Renal cortex interstitium (tissue), 11 donors: ENCODE data around the gene SVBP. TPM values are rescaled to one million over a fixed set of nuclear protein-coding genes. Genes with fewer than 3 reads are reported as not detected.

Experiments used
- DNase-seq, 11 donors: peaks; one replicate each; pipeline ENCODE4 v3.0.0-alpha.2; 2013; ENCODE audit warnings: low read depth in 9 of 11, low spot score in 4 of 11; ENCODE audit errors: extremely low read depth in 1 of 11
- polyA plus RNA-seq, 3 donors: library from polyadenylated mRNA; unstranded; fragments of 120-200 nt; gene quantifications; one replicate each; pipeline ENCODE4 v1.2.1, GENCODE V29; 2013; ENCODE audit not compliant: insufficient read length in 3 of 3

Gene SVBP
- polyA plus RNA-seq, 3 donors = 55.1 to 72.2 (median 71.3) TPM

- no peak for DNase-seq
Observed at GRCh38 chr1:42777852-42778251, 39.3 kb downstream of the SVBP start.

GRCh38 chr1:42776502-42776901 is 40.7 kb downstream of the SVBP start:
- no peak for DNase-seq

GRCh38 chr1:42774928-42775526 is 42.2 kb downstream of the SVBP start:
- no peak for DNase-seq

GRCh38 chr1:42773420-42773819 is 43.8 kb downstream of the SVBP start:
- no peak for DNase-seq

- DNase-seq = no peak
Observed at GRCh38 chr1:42769811-42770210, 47.4 kb downstream of the SVBP start.

GRCh38 chr1:42768172-42768571 is 49.0 kb downstream of the SVBP start:
- no peak for DNase-seq

- DNase-seq = no peak
Observed at GRCh38 chr1:42767510-42768000, 49.6 kb downstream of the SVBP start.

GRCh38 chr1:42766741-42767509 is 50.3 kb downstream of the SVBP start, which contains the start of the genes C1orf50 and P3H1:
Gene C1orf50 (plus strand): TSS chr1:42767249. CDS start chr1:42767312, 63 bp downstream.
Gene P3H1 (minus strand): TSS chr1:42767028. CDS start chr1:42766971, 57 bp downstream.
- peak; percentile 98 to 100 (median 99) for DNase-seq

- DNase-seq = peak in 6 of 11 donors; percentile 52 to 79 (median 68)
Observed at GRCh38 chr1:42765832-42766740, 51.1 kb downstream of the SVBP start.

GRCh38 chr1:42765269-42765668 is 51.9 kb downstream of the SVBP start:
- DNase-seq = no peak

GRCh38 chr1:42762269-42762668 is 54.9 kb downstream of the SVBP start:
- no peak for DNase-seq

- no peak for DNase-seq
Observed at GRCh38 chr1:42761567-42761966, 55.6 kb downstream of the SVBP start.

- DNase-seq = no peak
Observed at GRCh38 chr1:42759114-42759513, 58.1 kb downstream of the SVBP start.

GRCh38 chr1:42758641-42759040 is 58.6 kb downstream of the SVBP start:
- no peak for DNase-seq

GRCh38 chr1:42757892-42758275 is 59.3 kb downstream of the SVBP start:
- DNase-seq = no peak

Other genes starting within 250 kb of the SVBP start
- 10 to 100 TPM; 50.1 to 58.6 (median 54.9) TPM for gene PPIH, start 159.0 kb downstream of the SVBP start, polyA plus RNA-seq
- gene YBX1, start 135.0 kb downstream of the SVBP start, polyA plus RNA-seq = 100 to 1,000 TPM; 579 to 686 (median 678) TPM
- gene CLDN19, start 77.2 kb downstream of the SVBP start, polyA plus RNA-seq = 100 to 1,000 TPM in 1 of 3 donors, 10 to 100 TPM in 2; 72.7 to 109 (median 93.4) TPM
- 10 to 100 TPM; 67.2 to 78.4 (median 68.1) TPM for gene P3H1, start 50.4 kb downstream of the SVBP start, polyA plus RNA-seq
- 10 to 100 TPM; 10.1 to 15.1 (median 10.8) TPM for gene C1orf50, start 50.1 kb downstream of the SVBP start, polyA plus RNA-seq
- gene TMEM269, start 32.4 kb downstream of the SVBP start, polyA plus RNA-seq = 1 to 10 TPM in 1 of 3 donors, under 1 TPM in 2; 0.80 to 1.1 (median 0.86) TPM
- 10 to 100 TPM; 19.2 to 22.0 (median 19.2) TPM for gene ERMAP, start 275 bp downstream of the SVBP start, polyA plus RNA-seq
- 10 to 100 TPM; 19.3 to 21.1 (median 21.1) TPM for gene ZNF691, start 29.2 kb upstream of the SVBP start, polyA plus RNA-seq
- gene SLC2A1, start 141.5 kb upstream of the SVBP start, polyA plus RNA-seq = 10 to 100 TPM; 38.9 to 73.3 (median 42.7) TPM